Measurements from ENCODE around the gene NPB. TPM values are rescaled to one million over a fixed set of nuclear protein-coding genes. Genes with fewer than 3 reads are reported as not detected.
"Not testable (repeated sequence)": the region's sequence is repeated elsewhere in the genome, so short reads cannot be mapped to it uniquely, and the experiment has no call there.

The NPB gene
- total RNA-seq, 1 experiment from 2014 or later: 0.47 TPM

GRCh38 chr17:81915331-81915730 lies 13.3 kb downstream of the NPB start:
- intact Hi-C loops (cut with micrococcal nuclease; ENCODE audit: unreplicated experiment): no loop called here
- DNase-seq: no peak
- Mint-ChIP-seq H3K27ac (ENCODE audit: unreplicated experiment) (no peak overlapping the region), H3K4me3 (ENCODE audit: low read depth, unreplicated experiment) (no peak overlapping the region), H3K9me3 (ENCODE audit: low read depth, unreplicated experiment) (no peaks in the 10 kb centered on the region), H3K36me3 (ENCODE audit: insufficient read depth, unreplicated experiment) (peaks cover 91% of the 10 kb centered on the region), H3K27me3 (ENCODE audit: unreplicated experiment) (no peaks in the 10 kb centered on the region), H3K4me1 (ENCODE audit: low read depth, unreplicated experiment) (peaks cover 58% of the 10 kb centered on the region)
- no TSS peak for BruUV-seq (replicated peaks)
- CTCF ChIA-PET: no interaction called here
- TF ChIP-seq CTCF (IDR thresholded peaks at IDR 0.05; ENCODE audit: unreplicated experiment): no peak

GRCh38 chr17:81916234-81917001 lies 14.4 kb downstream of the NPB start:
- peaks cover 92% of the 10 kb centered on the region for H3K36me3 Mint-ChIP-seq (ENCODE audit: insufficient read depth, unreplicated experiment)
- CTCF ChIA-PET: interaction anchor here (0.9 to 1.5 kb wide), 3 partner anchors 12 to 107 kb away, joined by 3 read pairs; partner anchors contain the start of genes CENPX and LRRC45

GRCh38 chr17:81917565-81918332 lies 15.7 kb downstream of the NPB start, which contains the start of gene SIRT7:
Gene SIRT7, minus strand, starts transcription at chr17:81918176. Its CDS starts 45 bp downstream, at chr17:81918131.
- Mint-ChIP-seq H3K27ac (ENCODE audit: unreplicated experiment) (peak within 1 kb of the TSS; percentile 77), H3K4me1 (ENCODE audit: low read depth, unreplicated experiment) (peaks cover 51% of the 10 kb centered on the region), H3K27me3 (ENCODE audit: unreplicated experiment) (no peaks in the 10 kb centered on the region), H3K36me3 (ENCODE audit: insufficient read depth, unreplicated experiment) (peaks cover 90% of the 10 kb centered on the region), H3K4me3 (ENCODE audit: low read depth, unreplicated experiment) (peak within 1 kb of the TSS; percentile 93), H3K9me3 (ENCODE audit: low read depth, unreplicated experiment) (no peaks in the 10 kb centered on the region)
- no TSS peak for BruUV-seq (replicated peaks)
- CTCF ChIA-PET: interaction anchor here (0.9 to 1.5 kb wide), 4 partner anchors 9 to 106 kb away, joined by 3 to 4 read pairs (median 3); partner anchors contain the start of genes CENPX and LRRC45
- DNase-seq: peak; percentile 77
- intact Hi-C loops (cut with micrococcal nuclease; ENCODE audit: unreplicated experiment): no loop called here
- TF ChIP-seq CTCF (IDR thresholded peaks at IDR 0.05; ENCODE audit: unreplicated experiment): no peak

More at GRCh38 chr17:81916234-81917001, 14.4 kb downstream of the NPB start:
- Mint-ChIP-seq H3K27me3 (ENCODE audit: unreplicated experiment) (no peaks in the 10 kb centered on the region), H3K27ac (ENCODE audit: unreplicated experiment) (peak overlapping the region; percentile 71), H3K4me3 (ENCODE audit: low read depth, unreplicated experiment) (peak overlapping the region; percentile 93), H3K4me1 (ENCODE audit: low read depth, unreplicated experiment) (peaks cover 57% of the 10 kb centered on the region), H3K9me3 (ENCODE audit: low read depth, unreplicated experiment) (no peaks in the 10 kb centered on the region)
- DNase-seq: no peak
- no TSS peak for BruUV-seq (replicated peaks)
- no peak for TF ChIP-seq CTCF (IDR thresholded peaks at IDR 0.05; ENCODE audit: unreplicated experiment)
- intact Hi-C loops (cut with micrococcal nuclease; ENCODE audit: unreplicated experiment): no loop called here

DNA sequence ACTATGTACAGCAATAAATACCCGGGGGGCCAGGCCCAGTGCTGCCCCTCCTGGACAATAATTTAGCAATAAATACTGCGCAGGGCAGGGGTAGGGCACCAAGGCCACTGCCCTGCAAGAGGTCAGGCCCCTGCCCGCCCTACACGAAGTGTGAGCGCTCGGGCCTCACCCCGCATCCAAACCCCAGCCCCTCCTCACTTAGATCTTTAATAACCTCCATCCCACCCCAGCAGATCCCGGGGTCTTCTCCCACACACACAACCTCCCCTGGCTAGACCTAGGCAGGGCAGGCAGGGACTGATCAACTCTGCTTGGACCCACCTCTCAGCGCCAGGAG lies 16.3 kb downstream of the NPB start:
- Mint-ChIP-seq H3K36me3 (ENCODE audit: insufficient read depth, unreplicated experiment) (peaks cover 88% of the 10 kb centered on the region), H3K4me1 (ENCODE audit: low read depth, unreplicated experiment) (peaks cover 51% of the 10 kb centered on the region), H3K27ac (ENCODE audit: unreplicated experiment) (peak overlapping the region; percentile 77), H3K4me3 (ENCODE audit: low read depth, unreplicated experiment) (peak overlapping the region; percentile 93)
- CTCF ChIA-PET; intact Hi-C loops (cut with micrococcal nuclease; ENCODE audit: unreplicated experiment); DNase-seq; BruUV-seq (replicated peaks); H3K9me3 Mint-ChIP-seq (ENCODE audit: low read depth, unreplicated experiment); H3K27me3 Mint-ChIP-seq (ENCODE audit: unreplicated experiment): not testable (repeated sequence)
